SK-N-SH treated with all-trans-retinoic acid at 6 μM for 48 hours (cell line): ENCODE results near the gene MRPL42.

Experiments used
- ATAC-seq: fragments of 200-7000 bp; cut with Tn5 transposase; 3 replicates; pipeline ENCODE4 v1.9.1; 2020; ENCODE audit warnings: mild to moderate bottlenecking, moderate library complexity
- ARNTL ChIP-seq: fragments of 450-650 bp; formaldehyde crosslinking; IDR thresholded peaks from 2 replicates; pipeline ENCODE4 v1.5.0; 2020; ENCODE audit warnings: low read depth, mild to moderate bottlenecking, moderate library complexity, borderline replicate concordance
- CSDC2 ChIP-seq: fragments of 250-450 bp; sonication (Bioruptor Pico); IDR thresholded peaks from 2 replicates; pipeline ENCODE4 v1.5.0; 2020; ENCODE audit warnings: mild to moderate bottlenecking, moderate library complexity
- CSRNP3 ChIP-seq: fragments of 250-450 bp; sonication (Bioruptor Pico); IDR thresholded peaks from 2 replicates; pipeline ENCODE4 v1.5.1; 2021; ENCODE audit warnings: mild to moderate bottlenecking, moderate library complexity
- ESRRG ChIP-seq: fragments of 250-450 bp; sonication (Bioruptor Pico); IDR thresholded peaks from 2 replicates; pipeline ENCODE4 v1.6.1; 2021; ENCODE audit warnings: mild to moderate bottlenecking
- GLIS3 ChIP-seq: fragments of 250-450 bp; sonication (Bioruptor Pico); IDR thresholded peaks from 2 replicates; pipeline ENCODE4 v1.5.0; 2020; ENCODE audit warnings: mild to moderate bottlenecking, moderate library complexity
- ISL1 ChIP-seq: fragments of 250-450 bp; sonication (Bioruptor Pico); IDR thresholded peaks from 2 replicates; pipeline ENCODE4 v2.1.2; 2022; ENCODE audit warnings: mild to moderate bottlenecking, moderate library complexity
- OSR1 ChIP-seq: fragments of 250-450 bp; sonication (Bioruptor Pico); IDR thresholded peaks from 2 replicates; pipeline ENCODE4 v1.8.0; 2022; ENCODE audit warnings: moderate library complexity, mild to moderate bottlenecking, inconsistent platforms
- PATZ1 ChIP-seq: fragments of 250-450 bp; sonication (Bioruptor Pico); IDR thresholded peaks from 2 replicates; pipeline ENCODE4 v1.8.0; 2020; ENCODE audit warnings: mild to moderate bottlenecking, moderate library complexity, borderline replicate concordance
- POU6F1 ChIP-seq: fragments of 250-450 bp; sonication (Bioruptor Pico); IDR thresholded peaks from 2 replicates; pipeline ENCODE4 v1.8.0; 2021; ENCODE audit warnings: low read depth, mild to moderate bottlenecking, moderate library complexity, borderline replicate concordance
- PPARA ChIP-seq: fragments of 250-450 bp; sonication (Bioruptor Pico); IDR thresholded peaks from 2 replicates; pipeline ENCODE4 v1.5.0; 2020; ENCODE audit warnings: mild to moderate bottlenecking, borderline replicate concordance
- RARB ChIP-seq: fragments of 250-450 bp; sonication (Bioruptor Pico); IDR thresholded peaks from 2 replicates; pipeline ENCODE4 v1.8.0; 2021; ENCODE audit warnings: mild to moderate bottlenecking, moderate library complexity
- SNAI2 ChIP-seq: fragments of 250-450 bp; sonication (Bioruptor Pico); IDR thresholded peaks from 2 replicates; pipeline ENCODE4 v1.5.0; 2020; ENCODE audit warnings: mild to moderate bottlenecking, moderate library complexity
- TCF4 ChIP-seq: fragments of 250-450 bp; sonication (Bioruptor Pico); IDR thresholded peaks from 2 replicates; pipeline ENCODE4 v1.8.0; 2021; ENCODE audit warnings: mild to moderate bottlenecking, moderate library complexity, borderline replicate concordance
- TOX ChIP-seq: fragments of 250-450 bp; sonication (Bioruptor Pico); IDR thresholded peaks from 2 replicates; pipeline ENCODE4 v1.8.0; 2021; ENCODE audit warnings: mild to moderate bottlenecking, moderate library complexity, borderline replicate concordance
- ZC3H10 ChIP-seq: fragments of 250-450 bp; sonication (Bioruptor Pico); IDR thresholded peaks from 2 replicates; pipeline ENCODE4 v1.5.1; 2021; ENCODE audit warnings: mild to moderate bottlenecking, moderate library complexity
- ZFP30 ChIP-seq: fragments of 450-650 bp; formaldehyde crosslinking; IDR thresholded peaks from 2 replicates; pipeline ENCODE4 v1.5.0; 2022; ENCODE audit warnings: mild to moderate bottlenecking, moderate library complexity
- ZNF70 ChIP-seq: fragments of 450-650 bp; formaldehyde crosslinking; IDR thresholded peaks from 2 replicates; pipeline ENCODE4 v1.5.0; 2020; ENCODE audit warnings: mild to moderate bottlenecking, moderate library complexity
- ZNF8 ChIP-seq: fragments of 450-650 bp; formaldehyde crosslinking; IDR thresholded peaks from 2 replicates; pipeline ENCODE4 v1.5.0; 2020; ENCODE audit warnings: mild to moderate bottlenecking, moderate library complexity
- TF ChIP-seq, protein P1 (sequence below): fragments of 250-450 bp; sonication (Bioruptor Pico); IDR thresholded peaks from 2 replicates; pipeline ENCODE4 v1.5.0; 2020; ENCODE audit warnings: mild to moderate bottlenecking, moderate library complexity
- TF ChIP-seq, protein P2 (sequence below): fragments of 250-450 bp; sonication (Bioruptor Pico); IDR thresholded peaks from 2 replicates; pipeline ENCODE4 v1.5.1; 2020; ENCODE audit warnings: low read depth, mild to moderate bottlenecking, moderate library complexity

The MRPL42 gene

DNA sequence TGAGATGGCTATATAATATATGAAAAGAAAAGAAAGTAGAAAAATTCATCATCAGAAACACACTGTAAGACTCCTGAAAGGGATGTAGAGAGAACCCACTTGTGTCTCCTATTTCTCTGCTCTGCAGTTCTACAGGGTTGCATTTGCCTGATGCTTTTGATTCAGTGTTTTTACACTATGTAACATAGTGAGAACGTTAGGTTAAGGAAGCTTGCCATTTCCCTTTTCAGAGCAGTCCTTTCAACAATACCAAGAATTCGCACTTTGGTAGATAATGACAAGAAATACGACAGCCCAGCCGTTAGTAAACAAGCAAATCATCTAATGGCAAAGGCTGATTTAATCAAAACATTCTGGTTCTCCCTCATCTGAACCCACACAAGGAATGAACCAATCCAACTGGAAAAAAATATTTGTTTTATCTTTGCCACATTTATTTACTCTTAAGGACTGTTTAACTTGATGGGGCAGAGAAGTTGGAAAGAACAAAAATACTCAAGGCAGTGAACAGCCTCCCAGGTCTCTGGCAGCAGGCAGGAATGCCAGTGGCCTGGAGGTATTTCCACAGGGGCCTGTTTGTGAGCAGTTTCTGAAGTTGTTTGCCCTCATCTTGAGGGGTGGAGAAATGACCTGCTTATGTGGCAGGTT, 74.4 kb downstream of the MRPL42 start:
- no peak for ATAC-seq
- TF ChIP-seq RARB = no peak
- no peak for TF ChIP-seq TOX (CRISPR knock-in tag)
- no peak for TF ChIP-seq PPARA
- TF ChIP-seq ZNF70 (CRISPR knock-in tag) = no peak
- TF ChIP-seq PATZ1 (CRISPR knock-in tag) = no peak
- no peak for TF ChIP-seq CSDC2 (CRISPR knock-in tag)
- TF ChIP-seq POU6F1 (CRISPR knock-in tag) = no peak
- TF ChIP-seq ISL1 (CRISPR knock-in tag) = no peak
- TF ChIP-seq, protein P1, sequence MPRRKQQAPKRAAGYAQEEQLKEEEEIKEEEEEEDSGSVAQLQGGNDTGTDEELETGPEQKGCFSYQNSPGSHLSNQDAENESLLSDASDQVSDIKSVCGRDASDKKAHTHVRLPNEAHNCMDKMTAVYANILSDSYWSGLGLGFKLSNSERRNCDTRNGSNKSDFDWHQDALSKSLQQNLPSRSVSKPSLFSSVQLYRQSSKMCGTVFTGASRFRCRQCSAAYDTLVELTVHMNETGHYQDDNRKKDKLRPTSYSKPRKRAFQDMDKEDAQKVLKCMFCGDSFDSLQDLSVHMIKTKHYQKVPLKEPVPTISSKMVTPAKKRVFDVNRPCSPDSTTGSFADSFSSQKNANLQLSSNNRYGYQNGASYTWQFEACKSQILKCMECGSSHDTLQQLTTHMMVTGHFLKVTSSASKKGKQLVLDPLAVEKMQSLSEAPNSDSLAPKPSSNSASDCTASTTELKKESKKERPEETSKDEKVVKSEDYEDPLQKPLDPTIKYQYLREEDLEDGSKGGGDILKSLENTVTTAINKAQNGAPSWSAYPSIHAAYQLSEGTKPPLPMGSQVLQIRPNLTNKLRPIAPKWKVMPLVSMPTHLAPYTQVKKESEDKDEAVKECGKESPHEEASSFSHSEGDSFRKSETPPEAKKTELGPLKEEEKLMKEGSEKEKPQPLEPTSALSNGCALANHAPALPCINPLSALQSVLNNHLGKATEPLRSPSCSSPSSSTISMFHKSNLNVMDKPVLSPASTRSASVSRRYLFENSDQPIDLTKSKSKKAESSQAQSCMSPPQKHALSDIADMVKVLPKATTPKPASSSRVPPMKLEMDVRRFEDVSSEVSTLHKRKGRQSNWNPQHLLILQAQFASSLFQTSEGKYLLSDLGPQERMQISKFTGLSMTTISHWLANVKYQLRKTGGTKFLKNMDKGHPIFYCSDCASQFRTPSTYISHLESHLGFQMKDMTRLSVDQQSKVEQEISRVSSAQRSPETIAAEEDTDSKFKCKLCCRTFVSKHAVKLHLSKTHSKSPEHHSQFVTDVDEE (CRISPR knock-in tag) = no peak
- no peak for TF ChIP-seq ZC3H10 (CRISPR knock-in tag)

GRCh38 chr12:93547778-93548177, 80.5 kb downstream of the MRPL42 start:
- TF ChIP-seq TCF4 (CRISPR knock-in tag) = no peak
- no peak for TF ChIP-seq ZC3H10 (CRISPR knock-in tag)
- TF ChIP-seq, protein P2, sequence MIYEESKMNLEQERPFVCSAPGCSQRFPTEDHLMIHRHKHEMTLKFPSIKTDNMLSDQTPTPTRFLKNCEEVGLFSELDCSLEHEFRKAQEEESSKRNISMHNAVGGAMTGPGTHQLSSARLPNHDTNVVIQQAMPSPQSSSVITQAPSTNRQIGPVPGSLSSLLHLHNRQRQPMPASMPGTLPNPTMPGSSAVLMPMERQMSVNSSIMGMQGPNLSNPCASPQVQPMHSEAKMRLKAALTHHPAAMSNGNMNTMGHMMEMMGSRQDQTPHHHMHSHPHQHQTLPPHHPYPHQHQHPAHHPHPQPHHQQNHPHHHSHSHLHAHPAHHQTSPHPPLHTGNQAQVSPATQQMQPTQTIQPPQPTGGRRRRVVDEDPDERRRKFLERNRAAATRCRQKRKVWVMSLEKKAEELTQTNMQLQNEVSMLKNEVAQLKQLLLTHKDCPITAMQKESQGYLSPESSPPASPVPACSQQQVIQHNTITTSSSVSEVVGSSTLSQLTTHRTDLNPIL (CRISPR knock-in tag) = no peak
- TF ChIP-seq POU6F1 (CRISPR knock-in tag) = no peak
- TF ChIP-seq CSRNP3 (CRISPR knock-in tag) = no peak
- ATAC-seq = no peak

DNA sequence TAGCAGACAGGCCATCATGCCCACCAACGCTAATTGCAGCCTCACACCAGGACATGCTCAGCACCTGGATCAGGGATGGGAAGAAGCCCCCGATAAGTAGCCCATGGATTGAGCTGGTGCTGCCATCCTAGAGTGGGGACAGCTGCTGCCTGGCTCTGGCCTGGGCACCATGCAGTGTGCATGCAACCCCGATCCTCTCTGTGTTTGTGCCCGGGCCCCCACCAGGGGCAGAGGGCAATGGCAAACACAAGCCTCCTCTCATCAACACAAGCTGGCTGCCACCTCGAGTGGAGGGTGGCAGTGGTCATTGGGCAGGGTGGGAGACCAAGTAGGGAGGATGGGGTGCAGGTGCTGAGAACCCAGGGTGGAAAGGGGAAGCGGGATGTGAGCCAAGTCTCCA, 81.9 kb downstream of the MRPL42 start:
- ATAC-seq = no peak
- TF ChIP-seq ESRRG (CRISPR knock-in tag) = no peak
- no peak for TF ChIP-seq POU6F1 (CRISPR knock-in tag)
- TF ChIP-seq SNAI2 (CRISPR knock-in tag) = no peak
- no peak for TF ChIP-seq ISL1 (CRISPR knock-in tag)
- no peak for TF ChIP-seq RARB
- no peak for TF ChIP-seq PPARA
- no peak for TF ChIP-seq ARNTL
- TF ChIP-seq ZNF8 (CRISPR knock-in tag) = no peak
- no peak for TF ChIP-seq CSDC2 (CRISPR knock-in tag)
- TF ChIP-seq CSRNP3 (CRISPR knock-in tag) = no peak
- TF ChIP-seq GLIS3 = no peak
- no peak for TF ChIP-seq ZNF70 (CRISPR knock-in tag)
- TF ChIP-seq ZC3H10 (CRISPR knock-in tag) = no peak
- no peak for TF ChIP-seq OSR1 (CRISPR knock-in tag)
- TF ChIP-seq ZFP30 (CRISPR knock-in tag) = no peak
- no peak for TF ChIP-seq PATZ1 (CRISPR knock-in tag)
